ENCODE results near the gene ST6GALNAC2.

ST6GALNAC2 gene

DNA sequence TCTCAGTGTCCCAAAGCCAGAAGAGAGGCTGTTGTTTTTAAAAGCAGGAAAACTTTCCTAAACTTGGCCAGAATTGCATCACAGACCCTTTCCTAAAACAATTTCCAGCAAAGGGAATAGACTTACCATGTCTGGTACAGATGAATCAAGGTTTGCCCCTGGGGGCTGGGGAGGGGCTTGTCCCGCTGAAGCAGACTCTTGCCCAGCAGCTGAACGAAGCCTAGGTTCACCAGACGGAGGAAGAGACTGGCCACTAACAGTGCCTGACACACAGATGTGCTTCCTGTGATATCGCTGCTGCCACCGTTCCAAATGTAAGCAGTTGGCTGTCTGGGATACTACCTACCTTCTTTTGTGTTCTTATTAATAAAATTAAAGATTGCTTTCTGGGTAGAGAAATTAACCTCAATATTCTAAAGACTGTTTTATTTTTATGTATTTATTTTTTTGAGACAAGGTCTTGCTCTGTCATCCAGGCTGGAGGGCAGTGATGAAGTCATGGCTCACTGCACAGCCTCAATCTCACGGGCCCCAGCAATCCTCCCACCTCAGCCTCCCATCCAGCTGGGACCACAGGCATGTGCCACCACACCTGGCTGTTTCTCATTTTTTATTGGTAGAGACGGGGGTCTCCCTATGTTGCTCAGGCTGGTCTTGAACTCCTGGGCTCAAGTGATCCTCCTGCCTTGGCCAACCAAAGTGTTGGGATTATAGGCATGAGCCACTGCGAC, 32.3 kb downstream of the ST6GALNAC2 start:
- no peak for DNase-seq (ENCODE audit: low read depth)

DNA sequence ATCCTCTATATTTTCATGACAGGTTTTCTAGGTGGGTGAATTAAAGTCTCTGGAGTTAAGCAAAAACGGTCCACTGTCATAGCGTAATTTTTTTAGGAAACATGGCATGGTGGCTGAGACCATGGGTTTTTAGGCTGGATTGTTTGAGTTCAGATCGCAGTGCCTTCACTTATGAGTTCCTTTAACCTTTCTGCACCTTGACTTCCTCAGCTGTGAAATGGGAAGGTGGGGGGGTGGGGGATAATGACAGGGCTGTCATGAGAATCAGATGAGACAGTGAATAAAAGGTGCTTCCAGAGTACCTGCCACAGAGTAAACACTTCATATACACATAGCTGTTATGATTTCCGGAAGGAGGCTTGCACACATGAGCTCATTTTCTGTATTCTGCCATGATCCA, 34.0 kb downstream of the ST6GALNAC2 start:
- no peak for DNase-seq (ENCODE audit: low read depth)

DNA sequence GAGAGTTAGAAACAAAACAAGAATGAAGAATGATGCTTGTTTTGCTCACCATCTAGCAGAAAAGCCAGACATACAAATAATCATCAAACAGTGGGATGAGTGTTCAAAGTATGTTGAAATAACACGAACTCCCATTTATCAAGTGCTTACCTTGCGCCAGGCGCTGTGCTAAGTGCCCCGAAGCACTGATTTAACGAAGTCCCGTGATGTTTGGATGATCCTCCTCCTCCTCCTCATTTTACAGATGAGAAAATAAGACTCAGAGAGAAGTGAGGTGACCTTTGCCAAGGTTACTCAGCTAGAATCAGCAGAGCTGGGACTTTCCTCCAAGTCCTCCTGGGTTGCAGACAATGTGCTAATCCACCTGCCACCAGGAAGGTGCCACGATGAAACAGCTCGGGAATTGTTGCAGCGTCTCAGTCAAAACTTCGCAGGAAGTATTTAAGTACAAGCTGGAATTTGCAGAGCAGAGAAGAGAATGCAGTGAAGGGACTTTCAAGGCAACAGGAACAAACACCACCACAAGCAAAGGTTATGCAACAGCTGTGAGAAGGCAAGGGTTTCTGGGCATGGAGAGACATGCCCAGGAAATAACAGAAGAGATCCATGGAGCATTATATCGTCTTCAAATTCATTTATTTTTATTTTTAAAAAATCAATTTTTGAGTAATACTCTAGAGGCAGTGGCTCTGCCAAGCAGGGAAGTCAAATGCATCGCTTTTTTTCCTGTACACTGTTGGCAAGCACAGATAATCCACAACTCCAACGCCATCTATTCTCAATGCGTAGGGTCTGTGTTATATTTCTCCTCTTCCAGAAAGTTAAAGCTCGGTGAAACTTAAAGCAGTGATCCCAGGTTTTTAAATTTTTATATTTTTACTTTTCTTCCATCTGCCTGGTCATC, 34.7 kb downstream of the ST6GALNAC2 start:
- DNase-seq (ENCODE audit: low read depth), result no peak

DNA sequence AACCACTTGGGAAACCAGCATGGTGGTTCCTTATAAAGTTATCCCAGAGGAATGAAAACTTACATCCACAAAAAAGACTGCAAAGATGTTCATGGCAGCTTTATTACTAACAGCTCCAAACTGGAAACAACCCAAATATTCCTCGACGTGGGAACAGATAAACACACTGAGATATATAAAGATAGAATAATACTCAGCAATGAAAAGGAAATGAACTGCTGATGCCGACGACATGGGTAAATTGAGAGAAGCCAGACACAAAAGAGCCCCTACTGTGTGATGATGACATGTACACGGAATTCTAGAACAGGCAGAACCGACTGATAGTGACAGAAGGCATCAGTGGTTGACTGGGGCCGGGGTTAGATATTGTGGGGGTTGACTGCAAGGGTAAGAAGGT, 36.1 kb downstream of the ST6GALNAC2 start:
- DNase-seq (ENCODE audit: low read depth), result no peak

DNA sequence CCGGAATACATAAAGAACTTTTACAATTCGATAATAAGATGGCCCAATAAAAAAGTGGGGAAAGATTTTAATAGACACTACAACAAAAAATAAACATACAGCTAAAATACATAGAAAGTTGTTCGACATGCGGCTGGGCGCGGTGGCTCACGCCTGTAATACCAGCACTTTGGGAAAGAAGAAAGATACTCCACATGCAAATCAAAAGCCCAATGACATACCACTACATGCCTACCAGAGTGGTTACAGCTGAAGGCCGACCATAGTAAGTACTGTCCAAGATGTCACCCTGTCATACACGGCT, 36.5 kb downstream of the ST6GALNAC2 start:
- no peak for DNase-seq (ENCODE audit: low read depth)

DNA sequence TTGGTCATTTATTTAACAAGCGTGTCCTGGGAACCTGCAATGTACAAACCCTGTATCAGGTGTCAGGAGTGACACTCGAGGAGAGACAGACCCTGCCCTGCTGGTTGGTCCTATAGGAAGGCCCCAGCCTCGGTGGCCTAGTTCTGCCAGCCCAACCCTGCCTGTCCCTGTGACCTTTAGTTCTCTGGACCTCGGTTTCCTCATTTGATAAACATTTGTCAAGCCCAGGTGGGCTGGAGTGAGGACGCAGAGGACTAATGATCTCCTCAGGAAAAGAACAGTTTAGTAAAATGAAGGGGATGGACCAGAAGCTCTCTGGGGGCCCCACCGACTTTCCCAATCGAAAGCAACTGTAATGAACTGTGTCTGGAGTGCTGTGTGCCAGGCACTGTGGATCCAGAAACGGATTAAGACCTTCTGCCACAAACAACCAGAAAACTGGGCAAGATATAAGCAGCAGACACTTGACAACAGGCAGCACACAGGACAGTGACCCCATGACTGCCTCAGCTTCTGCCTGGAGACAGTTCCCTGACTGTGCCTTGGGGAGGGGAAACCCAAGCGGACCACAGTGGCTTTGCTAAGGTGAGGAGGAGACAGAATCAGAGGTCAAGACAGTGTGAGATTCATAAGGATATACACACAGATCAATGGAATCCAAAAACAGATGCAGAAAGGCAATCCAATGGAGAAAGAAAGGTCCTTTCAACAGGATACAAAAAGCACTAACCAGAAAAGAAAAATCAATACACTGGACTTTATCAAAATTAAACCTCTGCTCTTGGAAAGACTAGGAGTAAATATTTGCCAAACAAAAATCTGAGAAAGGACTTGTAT, 37.1 kb downstream of the ST6GALNAC2 start:
- no peak for DNase-seq (ENCODE audit: low read depth)

DNA sequence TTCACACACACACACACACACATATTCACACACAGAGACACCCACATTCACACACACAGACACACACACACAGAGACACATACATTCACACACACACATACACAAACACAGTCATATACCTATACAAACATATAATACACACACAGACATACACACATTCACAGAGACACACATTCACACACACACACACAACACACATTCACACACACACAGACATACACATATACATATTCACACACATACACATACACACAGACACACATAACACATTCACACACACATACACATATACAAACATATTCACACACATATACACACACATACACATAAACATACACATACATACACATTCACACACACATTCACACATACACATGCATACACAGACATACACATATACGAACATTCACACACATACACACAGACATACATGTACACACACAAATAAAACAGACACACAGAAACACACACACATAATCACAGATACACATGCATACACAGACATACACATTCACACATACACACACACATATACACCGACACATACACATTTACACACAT, 37.9 kb downstream of the ST6GALNAC2 start:
- no peak for DNase-seq (ENCODE audit: low read depth)

DNA sequence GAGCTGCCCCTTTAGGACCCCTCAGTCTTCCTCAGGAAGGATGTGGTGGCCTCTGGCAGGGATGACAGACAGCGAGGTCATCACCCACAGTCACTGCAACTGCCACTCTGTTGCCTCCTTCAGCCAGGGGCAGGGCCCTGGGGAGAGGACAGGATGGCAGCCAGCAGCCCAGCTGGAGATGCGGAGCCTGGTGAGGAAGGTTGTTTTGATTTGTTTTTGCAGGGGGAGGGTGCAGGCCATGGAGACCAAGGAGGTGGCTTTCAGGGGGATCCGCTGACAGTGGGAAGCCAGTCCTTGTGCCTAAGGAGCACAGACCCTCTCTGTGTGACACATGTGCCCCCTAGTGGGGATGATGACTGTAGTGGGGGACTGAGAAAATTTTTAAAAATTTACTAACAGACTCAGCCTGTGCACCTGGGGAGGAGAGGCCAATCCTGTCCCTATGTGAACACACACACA, 38.4 kb downstream of the ST6GALNAC2 start:
- DNase-seq (ENCODE audit: low read depth), result no peak

DNA sequence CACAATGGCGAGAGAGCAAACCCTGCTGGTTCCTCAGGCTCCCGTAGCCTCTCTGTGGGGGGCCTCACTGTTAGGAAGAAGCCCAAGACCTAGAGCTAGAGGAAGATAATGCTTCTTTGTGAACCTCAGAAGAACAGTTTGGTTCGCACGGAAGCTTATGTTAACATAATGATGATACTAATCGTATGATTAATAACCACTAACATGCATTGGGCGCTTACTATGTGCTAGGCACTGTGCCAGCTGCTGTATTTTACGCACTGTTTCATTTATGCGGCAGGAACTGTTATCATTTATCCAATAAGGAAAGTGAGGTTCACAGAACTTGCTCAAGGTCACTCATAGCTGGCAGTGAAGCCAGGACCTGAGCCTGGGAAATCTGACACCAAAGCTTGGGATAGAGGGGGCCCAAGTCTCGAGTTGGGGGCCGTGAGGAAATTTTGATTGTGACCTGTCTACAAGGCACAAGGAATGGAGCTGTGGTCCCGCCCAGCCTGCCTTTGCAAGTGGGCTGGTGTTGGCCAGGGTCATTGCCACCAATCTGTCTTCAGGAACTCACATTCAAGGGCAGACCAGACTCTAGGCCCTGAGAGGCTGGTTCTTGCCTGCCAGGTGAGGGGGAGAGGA, 39.0 kb downstream of the ST6GALNAC2 start:
- DNase-seq (ENCODE audit: low read depth), result no peak

DNA sequence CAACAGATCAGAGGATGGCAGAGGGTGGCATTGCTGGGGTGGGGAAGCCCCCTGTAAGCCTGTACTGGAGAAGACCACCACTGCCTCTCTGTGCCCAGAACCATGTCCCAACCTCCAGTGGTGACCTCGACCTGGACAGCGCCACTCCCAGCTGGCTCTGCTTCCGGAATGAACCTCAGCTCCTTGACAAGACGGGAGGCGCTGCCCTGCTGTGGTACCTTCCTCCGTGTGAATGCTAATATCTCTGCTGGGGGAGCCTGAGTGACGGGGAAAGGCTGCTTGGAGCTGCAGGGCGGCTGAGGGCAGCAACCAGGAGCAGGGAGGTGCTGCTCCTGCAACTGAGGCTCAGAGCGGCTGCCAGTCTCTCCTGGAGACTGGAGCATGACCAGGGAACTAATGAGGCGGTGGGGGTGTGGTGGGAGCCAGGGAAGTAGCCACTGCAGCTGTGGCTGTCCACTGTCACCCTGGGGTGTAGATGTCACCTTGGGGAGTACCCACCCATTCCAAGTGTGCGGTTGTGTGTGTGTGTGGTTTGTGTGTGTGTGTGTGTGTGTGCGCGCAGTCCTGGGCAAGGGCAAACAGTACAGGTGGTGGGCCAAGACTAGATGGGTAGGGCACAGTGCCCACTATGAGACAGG, 39.6 kb downstream of the ST6GALNAC2 start:
- DNase-seq (ENCODE audit: low read depth), result no peak

DNA sequence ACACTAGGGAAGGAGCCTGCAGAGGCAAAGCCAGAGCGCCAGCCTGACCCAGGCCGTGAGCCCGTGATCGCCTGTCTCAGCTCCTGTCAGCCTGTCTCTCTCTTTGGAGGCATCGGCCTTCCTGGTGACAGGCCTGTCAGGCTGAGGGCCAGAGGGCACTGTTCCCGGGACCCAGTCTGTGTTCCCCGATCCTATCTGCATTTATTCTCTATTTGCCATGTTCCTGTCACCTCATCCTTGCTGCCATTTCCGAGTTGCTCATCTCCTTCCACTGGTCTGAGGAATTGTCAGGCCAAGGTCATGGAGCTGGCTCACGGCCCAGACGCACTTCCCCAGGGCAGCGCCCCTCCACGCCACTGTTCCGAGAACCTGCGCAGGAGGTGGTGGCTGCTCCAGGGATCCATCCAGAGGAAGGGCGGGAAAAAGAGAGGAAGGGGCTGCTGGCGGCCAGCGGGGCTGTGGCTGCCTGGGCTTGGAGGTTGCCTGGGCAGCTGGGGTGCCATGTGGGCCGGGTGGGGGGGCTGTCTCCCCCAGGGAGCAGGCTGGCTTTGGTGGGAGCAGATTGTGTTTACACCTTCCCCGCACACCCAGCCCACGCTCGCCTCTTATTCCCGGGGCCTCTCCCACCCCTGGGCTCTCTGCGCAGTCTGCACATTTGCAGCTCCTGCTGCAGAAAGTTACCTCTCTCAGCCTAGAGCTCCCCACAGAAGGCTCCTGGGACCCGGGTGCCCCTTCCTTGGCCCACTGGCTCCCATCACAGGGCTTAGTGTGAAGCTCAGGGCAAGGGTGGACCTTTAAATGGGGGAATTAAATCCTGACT, 40.9 kb downstream of the ST6GALNAC2 start:
- no peak for DNase-seq (ENCODE audit: low read depth)

DNA sequence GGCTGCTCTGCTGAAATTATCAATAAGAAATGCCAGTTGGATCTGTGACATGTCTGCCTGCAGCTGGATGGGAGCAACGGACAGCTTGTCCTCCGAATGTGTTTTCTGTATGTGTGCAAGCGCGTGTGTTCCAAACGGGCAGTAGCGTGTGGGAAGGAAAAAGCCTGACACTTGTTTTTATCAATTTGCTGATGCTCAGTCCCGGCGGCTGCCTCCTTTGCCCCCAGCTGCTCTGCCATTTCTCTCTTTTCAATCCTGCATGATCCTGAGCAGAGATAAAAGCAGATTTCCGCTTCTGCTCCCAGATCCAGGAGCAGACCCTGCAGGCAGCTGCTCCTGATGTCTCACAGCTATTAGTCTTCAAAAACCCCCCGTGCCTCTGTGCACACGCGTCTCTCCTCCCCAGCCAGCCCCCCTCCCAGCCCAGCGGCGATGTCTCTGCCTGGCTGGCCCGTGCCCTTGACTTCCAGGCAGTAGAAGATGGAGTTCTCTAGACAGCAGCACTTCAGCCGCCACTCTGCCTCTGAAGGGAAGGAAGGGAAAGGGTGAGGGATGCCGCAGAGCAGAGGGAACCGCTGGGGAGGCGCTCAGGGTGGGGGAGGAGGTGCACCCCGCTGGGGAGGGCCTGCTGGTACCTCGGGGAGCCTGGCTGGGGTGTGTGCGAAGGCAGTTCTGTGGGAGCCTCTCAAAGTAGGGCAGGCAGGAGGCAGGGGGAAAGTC, 41.7 kb downstream of the ST6GALNAC2 start:
- no peak for DNase-seq (ENCODE audit: low read depth)

DNA sequence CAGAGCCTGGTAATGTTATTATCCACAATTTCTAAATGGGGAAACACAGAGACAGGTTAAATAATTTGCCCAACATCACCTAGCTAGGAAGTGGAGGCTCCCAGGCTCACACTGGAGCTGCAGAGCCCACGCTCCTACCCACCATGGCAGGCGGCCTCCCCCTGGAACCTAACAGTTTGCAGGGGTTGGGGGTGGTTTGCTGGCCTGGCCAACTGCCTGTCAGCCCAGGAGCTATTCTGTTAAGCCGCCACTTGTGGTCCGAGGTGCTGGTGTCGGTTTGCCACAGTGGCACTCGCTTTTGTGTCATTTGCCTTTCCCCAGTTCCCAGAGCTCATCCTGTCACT, 42.2 kb downstream of the ST6GALNAC2 start:
- no peak for DNase-seq (ENCODE audit: low read depth)

DNA sequence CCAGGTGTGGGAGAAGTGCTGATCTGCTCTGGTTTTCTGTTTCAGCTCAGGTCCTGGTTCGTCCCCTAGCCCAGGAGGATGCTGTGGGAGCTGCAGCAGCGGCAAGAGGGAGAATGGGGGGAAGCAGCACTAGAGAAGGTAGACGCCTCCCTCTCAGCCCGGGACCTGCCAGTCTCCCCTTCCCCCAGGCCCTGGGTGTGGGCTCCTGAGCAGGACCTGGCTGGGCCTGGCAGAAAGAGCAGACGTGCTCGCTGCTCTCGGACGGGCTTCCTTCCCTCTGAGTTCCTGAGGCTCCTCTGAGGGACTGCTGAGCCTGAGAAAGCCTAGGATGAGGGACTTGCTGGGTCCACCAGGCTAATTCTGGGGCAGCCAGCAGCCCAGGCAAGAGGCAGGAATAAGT, 42.7 kb downstream of the ST6GALNAC2 start:
- no peak for DNase-seq (ENCODE audit: low read depth)

DNA sequence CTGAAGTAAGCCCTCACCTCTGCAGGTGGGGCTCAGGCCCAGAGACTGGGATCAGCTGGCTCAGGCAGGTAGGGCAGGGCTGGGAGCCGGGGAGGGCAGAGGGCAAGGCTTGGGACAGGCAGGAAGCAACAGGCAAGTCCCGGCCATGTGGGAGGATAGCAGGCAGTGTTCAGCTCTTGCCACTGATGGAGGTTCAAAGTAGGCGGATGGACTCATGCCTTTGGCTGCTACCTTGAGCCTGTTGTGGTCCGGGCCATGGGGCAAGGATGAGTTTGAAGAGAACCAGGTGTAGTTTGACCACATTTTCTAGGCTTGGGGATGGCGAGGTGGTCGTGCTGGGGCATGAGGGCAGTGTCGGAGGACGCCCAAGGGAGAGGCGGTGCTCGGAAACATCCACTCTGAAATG, 43.1 kb downstream of the ST6GALNAC2 start:
- no peak for DNase-seq (ENCODE audit: low read depth)

DNA sequence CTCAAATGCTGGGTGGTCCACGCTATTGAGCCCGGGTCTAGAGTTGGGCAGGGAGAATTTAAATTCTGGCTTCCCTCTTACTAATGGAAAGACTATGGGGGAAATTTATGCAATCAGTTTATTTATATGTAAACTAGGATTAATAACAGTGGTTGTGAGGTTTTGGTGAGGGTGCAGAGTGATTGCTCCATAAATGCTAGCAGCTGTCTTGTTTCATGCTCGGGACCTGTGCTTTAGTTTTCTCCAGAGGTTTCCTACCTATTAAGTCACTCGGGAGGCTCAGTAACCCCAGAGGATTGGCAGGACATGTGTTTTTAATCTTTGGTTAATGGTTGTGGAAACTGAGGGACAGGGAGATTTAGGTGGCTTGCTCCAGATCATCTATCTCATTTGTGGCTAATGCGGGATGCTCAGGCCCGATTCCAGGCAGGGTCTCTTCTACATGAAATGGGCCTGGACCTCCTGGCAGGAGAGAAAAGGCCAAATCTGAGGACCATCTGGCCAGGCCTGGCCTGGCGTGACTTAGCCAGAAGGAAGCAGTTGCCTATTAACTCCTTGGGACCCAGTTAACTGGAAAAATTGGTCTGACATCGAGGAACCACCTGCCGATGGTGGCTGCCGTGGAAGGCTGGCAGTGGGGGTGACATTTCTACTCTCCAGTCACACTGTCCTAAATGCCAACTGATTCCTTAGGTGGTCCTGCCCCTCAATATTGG, 43.8 kb downstream of the ST6GALNAC2 start:
- no peak for DNase-seq (ENCODE audit: low read depth)

DNA sequence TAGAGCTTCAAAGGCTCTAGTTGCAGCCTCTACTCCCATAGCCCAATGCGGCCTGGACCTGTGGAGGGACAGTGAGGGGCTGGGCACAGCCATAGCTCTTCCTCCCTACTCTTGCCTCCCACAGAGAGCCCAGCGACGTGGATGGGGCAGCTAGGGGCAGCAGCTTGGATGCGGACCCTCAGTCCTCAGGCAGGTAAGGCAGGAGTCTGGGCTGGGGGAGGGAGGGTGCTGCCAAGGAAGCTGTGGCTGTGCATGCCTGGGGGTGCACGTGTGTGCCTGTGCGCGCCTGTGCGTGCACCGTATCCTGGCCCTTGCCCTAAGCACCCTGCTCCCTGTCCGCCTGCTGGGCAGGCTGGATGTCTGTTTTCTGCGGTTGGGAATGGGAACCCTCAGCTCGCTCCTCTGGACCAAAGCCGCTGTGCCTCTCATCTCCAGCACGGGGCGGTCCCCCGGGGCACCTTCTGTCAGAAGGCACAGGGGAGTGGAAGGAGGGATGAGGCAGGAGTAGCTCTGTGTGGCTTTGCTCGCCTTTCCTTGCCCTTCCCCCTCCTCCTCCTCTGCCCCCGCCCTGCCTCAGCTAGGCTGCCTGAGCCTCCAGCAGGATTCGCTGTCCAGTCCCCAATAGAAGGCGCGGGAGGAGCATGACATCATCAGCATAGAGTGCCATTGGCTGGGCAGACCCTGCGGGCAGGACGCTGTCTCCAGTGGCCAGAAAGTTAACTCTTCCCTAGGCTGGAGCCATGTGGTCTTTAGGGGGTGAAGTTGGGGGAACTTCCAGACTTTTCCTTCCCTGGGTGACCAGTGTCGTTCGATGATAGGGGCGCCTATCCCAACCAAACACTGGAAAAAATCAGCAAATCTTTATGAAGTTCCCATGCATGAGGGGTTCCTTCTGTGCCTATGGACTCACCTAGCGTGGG, 45.0 kb downstream of the ST6GALNAC2 start:
- DNase-seq (ENCODE audit: low read depth), result no peak

DNA sequence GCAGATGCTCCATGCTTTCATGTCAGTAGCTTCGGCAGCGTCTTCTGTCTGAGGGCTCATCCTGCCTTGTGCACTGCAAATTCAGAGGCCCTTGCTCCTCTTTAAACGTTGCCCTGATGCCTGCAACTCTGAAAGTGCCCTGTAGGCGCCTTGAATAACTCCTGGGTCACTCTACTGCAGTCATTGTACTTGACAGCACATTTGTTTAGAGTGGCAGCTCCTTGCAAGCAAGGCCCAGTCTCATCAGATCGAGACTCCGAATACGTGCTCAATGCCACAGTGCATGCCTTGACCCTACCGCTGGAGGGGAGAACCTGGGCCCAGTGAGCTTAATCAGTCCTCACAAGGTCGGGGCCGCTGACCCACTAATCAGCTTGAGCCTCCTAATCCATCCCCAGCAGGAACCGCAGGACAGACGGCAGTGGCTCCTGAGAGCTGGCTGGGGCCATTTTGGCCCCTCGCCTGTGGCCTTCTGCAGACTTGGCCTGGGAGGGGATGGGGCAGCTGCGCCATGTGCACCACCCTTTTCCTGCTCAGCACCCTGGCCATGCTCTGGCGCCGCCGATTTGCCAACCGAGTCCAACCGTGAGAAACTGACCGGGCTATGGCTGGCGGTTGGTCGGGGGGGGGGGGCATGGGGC, 45.9 kb downstream of the ST6GALNAC2 start, which contains the start of gene PRCD:
Gene PRCD, plus strand, starts transcription at position 414 of the 641 bp plus-strand sequence. Its CDS starts 98 bp downstream, at position 512.
- no peak for DNase-seq (ENCODE audit: low read depth)
